HCT116 (cell line): ENCODE measurements around the gene CTNNA2. TPM values are rescaled to one million over a fixed set of nuclear protein-coding genes. Genes with fewer than 3 reads are reported as not detected.

ENCODE experiments used
- ATAC-seq: fragments of 200-7000 bp; cut with Tn5 transposase; 2 replicates; pipeline ENCODE4 v1.9.1; 2020; ENCODE audit warnings: mild to moderate bottlenecking, moderate library complexity
- BruUV-seq: library from RNA; stranded (reverse); fragments of 400-500 nt; replicated peaks from 2 replicates; lab custom pipeline; 2021; lab: Mats Ljungman, UMichigan
- CTCF ChIA-PET: fragments of 300-600 bp; sonication (Branson Sonifier 250); formaldehyde crosslinking; loops from one replicate; lab custom pipeline; 2021; ENCODE audit warnings: antibody characterized with exemption; lab: Charles Lee
- POLR2A ChIA-PET: fragments of 300-600, 350-600 bp; sonication (Branson Sonifier 250); formaldehyde crosslinking; loops from one replicate; lab custom pipeline; 2021; ENCODE audit warnings: antibody characterized with exemption; lab: Charles Lee
- RAD21 ChIA-PET, 2 experiments: fragments of 300-600 bp; sonication (Branson Sonifier 250); formaldehyde crosslinking; loops; one replicate each; lab custom pipeline; 2023; ENCODE audit warnings: low total read pairs in 2 of 2; ENCODE audit not compliant: uncharacterized antibody in 2 of 2, unreplicated experiment in 2 of 2, low non-redundant PET in 1 of 2; lab: Charles Lee
- DNase-seq: peaks from one replicate; pipeline ENCODE4 v3.0.0-alpha.2; 2010; ENCODE audit warnings: low read depth, low spot score
- H2AFZ ChIP-seq: fragments of 200-600 bp; shearing (Covaris generic), sonication (generic); 2 replicates; pipeline ENCODE4 v1.6.1; 2017; ENCODE audit warnings: low read depth, mixed run types, mixed read lengths, antibody characterized with exemption, low read length; ENCODE audit not compliant: poor library complexity, severe bottlenecking
- H3K27ac ChIP-seq: 2 replicates; pipeline ENCODE4 v1.5.1; 2012; ENCODE audit warnings: low read depth, low read length
- H3K27me3 ChIP-seq: fragments of 200-600 bp; sonication (generic); 2 replicates; pipeline ENCODE4 v1.6.1; 2016; ENCODE audit warnings: mixed run types, low read length, mixed read lengths; ENCODE audit not compliant: insufficient read depth
- H3K36me3 ChIP-seq, 2 experiments: fragments of 200-500 bp in 1 of 2; fragments of 200-600 bp in 1 of 2; sonication (Bioruptor generic) in 1 of 2; sonication (generic) in 1 of 2; 2 replicates each; pipeline versions ENCODE4 v1.5.1 to v1.6.1; 2014 to 2016; ENCODE audit warnings: low read length in 2 of 2, inconsistent platforms in 1 of 2, mixed read lengths in 1 of 2, mixed run types in 1 of 2; ENCODE audit not compliant: insufficient read depth in 2 of 2, control insufficient read depth in 1 of 2
- H3K4me1 ChIP-seq, 2 experiments: fragments of 200-600 bp in 1 of 2; sonication (generic) in 1 of 2; 2 replicates each; pipeline versions ENCODE4 v1.5.1 to v1.6.1; 2012 to 2017; ENCODE audit warnings: low read length in 2 of 2, inconsistent platforms in 1 of 2, mild to moderate bottlenecking in 1 of 2, mixed read lengths in 1 of 2, mixed run types in 1 of 2, moderate library complexity in 1 of 2; ENCODE audit not compliant: insufficient read depth in 2 of 2, control insufficient read depth in 1 of 2
- H3K4me2 ChIP-seq: fragments of 200-600 bp; sonication (generic); 2 replicates; pipeline ENCODE4 v1.6.1; 2017; ENCODE audit warnings: mixed run types, low read length, mixed read lengths
- H3K4me3 ChIP-seq, 2 experiments: fragments of 200-600 bp in 1 of 2; sonication (generic) in 1 of 2; replicated peaks in 1 of 2; 2 replicates each; pipeline ENCODE4 v1.5.1; 2011 to 2016; ENCODE audit warnings: low read length in 2 of 2, control low read depth in 1 of 2, low read depth in 1 of 2, mild to moderate bottlenecking in 1 of 2, mixed read lengths in 1 of 2, mixed run types in 1 of 2
- H3K79me2 ChIP-seq: fragments of 200-600 bp; sonication (generic); 2 replicates; pipeline ENCODE4 v1.6.1; 2017; ENCODE audit warnings: mild to moderate bottlenecking, mixed run types, low read length, moderate library complexity, mixed read lengths; ENCODE audit not compliant: insufficient read depth
- H3K9ac ChIP-seq: fragments of 200-600 bp; sonication (generic); 2 replicates; pipeline ENCODE4 v1.6.1; 2016; ENCODE audit warnings: low read length, mixed read lengths
- H3K9me2 ChIP-seq: fragments of 200-600 bp; sonication (generic), shearing (Covaris generic); 2 replicates; pipeline ENCODE4 v1.6.1; 2017; ENCODE audit warnings: mixed run types, mild to moderate bottlenecking, moderate library complexity; ENCODE audit not compliant: insufficient read depth
- H3K9me3 ChIP-seq, 2 experiments: fragments of 200-500 bp in 1 of 2; fragments of 200-600 bp in 1 of 2; sonication (Bioruptor generic) in 1 of 2; sonication (generic) in 1 of 2; 2 replicates each; pipeline ENCODE4 v1.6.1; 2014 to 2017; ENCODE audit warnings: low read length in 2 of 2, mixed read lengths in 2 of 2, inconsistent platforms in 1 of 2, low read depth in 1 of 2, mild to moderate bottlenecking in 1 of 2, mixed run types in 1 of 2, moderate library complexity in 1 of 2; ENCODE audit not compliant: control insufficient read depth in 1 of 2, insufficient read depth in 1 of 2
- H4K20me1 ChIP-seq: fragments of 200-600 bp; sonication (generic), shearing (Covaris generic); 2 replicates; pipeline ENCODE4 v1.6.1; 2017; ENCODE audit warnings: mixed run types, mild to moderate bottlenecking, moderate library complexity; ENCODE audit not compliant: insufficient read depth
- CEBPB ChIP-seq: IDR thresholded peaks from 2 replicates; pipeline ENCODE4 v1.6.1; 2012; ENCODE audit warnings: low read depth
- ELF1 ChIP-seq: IDR thresholded peaks from 2 replicates; pipeline ENCODE4 v1.6.1; 2012; ENCODE audit warnings: low read depth, borderline replicate concordance
- EZH2 ChIP-seq: fragments of 200-600 bp; sonication (generic); IDR thresholded peaks from 2 replicates; pipeline ENCODE4 v1.6.1; 2017; ENCODE audit warnings: antibody characterized with exemption, mixed run types
- POLR2AphosphoS5 ChIP-seq: IDR thresholded peaks from 2 replicates; pipeline ENCODE4 v1.6.1; 2011; ENCODE audit warnings: mild to moderate bottlenecking, low read depth, low read length, moderate library complexity
- RAD21 ChIP-seq: IDR thresholded peaks from 2 replicates; pipeline ENCODE4 v1.6.1; 2012; ENCODE audit warnings: low read depth, mild to moderate bottlenecking
- SIN3A ChIP-seq: IDR thresholded peaks from 2 replicates; pipeline ENCODE4 v1.6.1; 2012; ENCODE audit warnings: low read depth
- TCF7L2 ChIP-seq: IDR thresholded peaks from 2 replicates; pipeline ENCODE4 v1.7.0; 2011; ENCODE audit warnings: borderline replicate concordance, inconsistent platforms; ENCODE audit not compliant: insufficient read depth, insufficient read length; ENCODE audit errors: extremely low read depth
- YY1 ChIP-seq: IDR thresholded peaks from 2 replicates; pipeline ENCODE4 v1.6.1; 2011; ENCODE audit warnings: low read length, low read depth, moderate library complexity, mild to moderate bottlenecking; ENCODE audit not compliant: insufficient replicate concordance; ENCODE audit errors: extremely low read depth
- ZFX ChIP-seq: fragments of 450-650 bp; IDR thresholded peaks from 2 replicates; pipeline ENCODE4 v1.6.1; 2017
- ZNF274 ChIP-seq: fragments of 200-500 bp; sonication (Bioruptor generic); IDR thresholded peaks from 2 replicates; pipeline ENCODE4 v1.6.1; 2014; ENCODE audit warnings: mild to moderate bottlenecking, low read depth, low read length, inconsistent platforms
- intact Hi-C: fragments of 100-400 bp; cut with micrococcal nuclease; formaldehyde crosslinking; loops from 2 replicates; pipeline ENCODE4 v1.10.0; 2022
- total RNA-seq: library from RNA; stranded (reverse); gene quantifications from one replicate; pipeline ENCODE4 v1.2.1, GENCODE V29; 2021; ENCODE audit not compliant: unreplicated experiment
- TF ChIP-seq, protein P1 (sequence below): IDR thresholded peaks from 2 replicates; pipeline ENCODE4 v1.6.1; 2012; ENCODE audit warnings: low read depth

The CTNNA2 gene
- total RNA-seq, 1 experiment from 2014 or later: not detected

DNA sequence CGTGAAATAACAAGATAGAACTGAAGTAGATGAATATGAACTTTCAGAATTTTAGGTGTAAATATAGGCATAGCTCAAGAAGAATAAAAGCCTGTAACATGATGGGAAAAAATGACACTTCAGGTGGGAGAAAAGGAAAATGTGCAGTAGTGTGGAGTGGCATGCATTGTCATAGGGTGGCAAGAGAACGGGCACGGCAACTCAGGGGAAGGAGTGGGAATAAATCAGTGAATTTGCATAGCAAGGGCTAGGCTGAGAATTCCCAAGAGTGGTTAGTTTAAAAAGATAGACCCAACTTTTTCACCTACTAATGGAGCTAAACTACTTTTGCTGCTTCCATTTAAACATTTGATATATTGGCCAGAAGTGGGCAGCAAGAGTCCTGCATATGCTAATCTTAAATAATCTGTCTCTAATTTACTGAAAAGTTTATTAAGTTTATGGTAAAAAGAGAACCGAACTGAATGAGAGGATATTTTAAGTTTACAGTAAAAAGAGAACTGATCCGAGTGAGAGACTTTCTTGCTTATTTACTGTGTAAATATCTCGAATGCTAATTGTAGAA is 228.1 kb downstream of the CTNNA2 start:
- no peak for ATAC-seq
- no TSS peak for BruUV-seq
- no peaks in the 10 kb centered on the region for H3K27me3 ChIP-seq
- ChIA-PET POLR2A (no interaction called here), CTCF (no interaction called here), RAD21 (no interaction called here)
- no peak for DNase-seq
- no peak overlapping the region for H3K9ac ChIP-seq
- H3K4me2 ChIP-seq: no peak overlapping the region
- no peak for TF ChIP-seq ELF1
- no peak for TF ChIP-seq POLR2AphosphoS5
- no peak for TF ChIP-seq ZNF274
- TF ChIP-seq RAD21: no peak
- no peak for TF ChIP-seq CEBPB
- TF ChIP-seq ZFX: no peak
- TF ChIP-seq, protein P1, sequence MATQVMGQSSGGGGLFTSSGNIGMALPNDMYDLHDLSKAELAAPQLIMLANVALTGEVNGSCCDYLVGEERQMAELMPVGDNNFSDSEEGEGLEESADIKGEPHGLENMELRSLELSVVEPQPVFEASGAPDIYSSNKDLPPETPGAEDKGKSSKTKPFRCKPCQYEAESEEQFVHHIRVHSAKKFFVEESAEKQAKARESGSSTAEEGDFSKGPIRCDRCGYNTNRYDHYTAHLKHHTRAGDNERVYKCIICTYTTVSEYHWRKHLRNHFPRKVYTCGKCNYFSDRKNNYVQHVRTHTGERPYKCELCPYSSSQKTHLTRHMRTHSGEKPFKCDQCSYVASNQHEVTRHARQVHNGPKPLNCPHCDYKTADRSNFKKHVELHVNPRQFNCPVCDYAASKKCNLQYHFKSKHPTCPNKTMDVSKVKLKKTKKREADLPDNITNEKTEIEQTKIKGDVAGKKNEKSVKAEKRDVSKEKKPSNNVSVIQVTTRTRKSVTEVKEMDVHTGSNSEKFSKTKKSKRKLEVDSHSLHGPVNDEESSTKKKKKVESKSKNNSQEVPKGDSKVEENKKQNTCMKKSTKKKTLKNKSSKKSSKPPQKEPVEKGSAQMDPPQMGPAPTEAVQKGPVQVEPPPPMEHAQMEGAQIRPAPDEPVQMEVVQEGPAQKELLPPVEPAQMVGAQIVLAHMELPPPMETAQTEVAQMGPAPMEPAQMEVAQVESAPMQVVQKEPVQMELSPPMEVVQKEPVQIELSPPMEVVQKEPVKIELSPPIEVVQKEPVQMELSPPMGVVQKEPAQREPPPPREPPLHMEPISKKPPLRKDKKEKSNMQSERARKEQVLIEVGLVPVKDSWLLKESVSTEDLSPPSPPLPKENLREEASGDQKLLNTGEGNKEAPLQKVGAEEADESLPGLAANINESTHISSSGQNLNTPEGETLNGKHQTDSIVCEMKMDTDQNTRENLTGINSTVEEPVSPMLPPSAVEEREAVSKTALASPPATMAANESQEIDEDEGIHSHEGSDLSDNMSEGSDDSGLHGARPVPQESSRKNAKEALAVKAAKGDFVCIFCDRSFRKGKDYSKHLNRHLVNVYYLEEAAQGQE: no peak
- TF ChIP-seq YY1: no peak
- TF ChIP-seq EZH2: no peak
- no peak for TF ChIP-seq SIN3A
- no peak for TF ChIP-seq TCF7L2
- H3K79me2 ChIP-seq: no peaks in the 10 kb centered on the region
- no peak overlapping the region for H3K4me3 ChIP-seq
- H4K20me1 ChIP-seq: no peaks in the 10 kb centered on the region
- H2AFZ ChIP-seq: no peak overlapping the region
- intact Hi-C loops: no loop called here
- H3K27ac ChIP-seq: no peak overlapping the region
- no peaks in the 10 kb centered on the region for H3K4me1 ChIP-seq
- H3K9me2 ChIP-seq: no peaks in the 10 kb centered on the region
- H3K36me3 ChIP-seq: no peaks in the 10 kb centered on the region
- peaks cover 7 to 29% of the 10 kb centered on the region in 2 experiments; a peak in 3 of 4 replicates for H3K9me3 ChIP-seq
